GM12892 (cell line): ENCODE measurements around the gene INPP4A.
A peak's percentile ranks its signal among the peaks of the same experiment; 100 is the strongest.

Experiments
- DNase-seq: peaks from one replicate; pipeline ENCODE4 v3.0.0; 2011; ENCODE audit not compliant: insufficient read length
- FAIRE-seq: peaks from 2 replicates; lab custom pipeline; 2011; peaks lifted over from hg19 to GRCh38; lab: Jason Lieb, UNC
- POLR2A ChIP-seq: IDR thresholded peaks from 2 replicates; pipeline ENCODE4 v1.6.1; 2011; ENCODE audit warnings: low read depth, low read length, control low read depth
- POLR2AphosphoS5 ChIP-seq: IDR thresholded peaks from 2 replicates; pipeline ENCODE4 v1.6.1; 2011; ENCODE audit warnings: low read depth, low read length, control low read depth
- TAF1 ChIP-seq: IDR thresholded peaks from 2 replicates; pipeline ENCODE4 v1.6.1; 2011; ENCODE audit warnings: low read depth, mild to moderate bottlenecking, control low read depth, low read length, borderline replicate concordance

Gene INPP4A

DNA sequence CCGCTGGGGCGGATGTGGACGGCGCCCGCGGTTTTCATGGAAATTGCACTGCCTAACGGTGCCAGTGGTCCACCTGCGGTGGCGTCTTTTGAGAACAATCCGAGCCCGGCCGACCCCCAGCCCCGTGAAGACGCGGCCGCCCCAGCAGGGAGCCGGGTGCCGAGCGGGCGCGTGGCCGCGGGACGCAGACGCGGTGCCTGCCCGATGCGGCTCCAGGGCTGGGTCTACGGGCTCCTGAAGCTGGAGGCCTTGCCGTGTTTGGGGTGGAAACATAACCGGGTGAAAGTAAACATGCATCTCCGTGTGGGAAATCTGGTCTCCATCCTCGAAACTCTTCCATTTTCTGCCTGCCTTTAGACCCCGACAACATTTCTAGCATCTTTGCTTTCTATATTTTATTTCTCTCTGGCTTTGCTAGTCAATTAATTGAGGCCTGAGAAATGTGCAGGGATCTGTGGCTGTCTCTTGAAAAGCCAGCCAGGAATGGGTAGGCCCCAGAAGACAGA, 572 bp downstream of the INPP4A start:
- TF ChIP-seq TAF1 (no peak), POLR2AphosphoS5 (no peak), POLR2A (no peak)
- no peak for DNase-seq
- FAIRE-seq = no peak

DNA sequence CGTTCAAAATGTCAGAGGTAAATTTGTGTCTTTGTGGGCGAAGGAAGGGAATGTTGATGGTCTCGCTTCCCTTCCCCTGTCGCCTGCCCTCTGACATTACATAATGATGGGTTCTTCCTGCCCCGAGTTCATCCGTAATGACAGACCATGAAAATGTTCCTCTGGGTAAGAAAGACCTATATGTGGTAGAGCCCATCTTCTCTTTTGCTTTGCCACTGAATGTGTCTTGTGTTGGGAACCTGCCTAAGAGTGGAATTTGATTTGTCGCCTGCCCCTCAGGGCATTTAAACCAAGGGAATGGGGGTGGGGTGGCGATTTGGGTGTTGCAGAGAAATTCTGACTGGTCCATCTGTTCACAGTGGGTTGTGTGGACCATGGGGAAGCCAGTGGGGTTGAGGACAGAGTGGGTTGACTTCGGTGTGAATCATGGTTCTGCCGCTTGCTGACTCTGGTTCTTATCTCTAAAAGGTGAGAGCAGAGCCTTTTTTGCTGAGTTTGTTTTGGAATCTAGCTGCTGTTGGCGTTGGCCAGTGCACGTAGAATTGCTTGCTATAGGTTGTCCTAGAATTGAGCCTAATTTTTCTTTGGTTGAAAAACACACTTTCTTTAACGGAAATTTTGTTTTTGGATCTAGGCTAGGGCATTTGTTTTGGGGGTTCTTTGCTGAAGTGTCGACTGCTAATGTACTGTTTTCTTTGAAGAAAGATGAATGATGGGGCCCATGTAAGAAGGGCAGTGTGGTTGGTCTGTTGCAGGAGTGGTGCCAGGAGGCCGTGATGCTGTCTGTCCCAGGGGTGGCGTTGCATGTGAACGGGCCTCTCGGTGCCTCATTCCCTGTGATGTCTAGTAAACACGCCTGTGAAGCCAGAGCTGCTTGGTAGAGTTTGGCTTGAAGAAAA, 1.3 kb downstream of the INPP4A start:
- FAIRE-seq = peak; percentile 73
- DNase-seq = no peak
- no peak for TF ChIP-seq TAF1
- TF ChIP-seq POLR2A = no peak
- TF ChIP-seq POLR2AphosphoS5 = no peak

DNA sequence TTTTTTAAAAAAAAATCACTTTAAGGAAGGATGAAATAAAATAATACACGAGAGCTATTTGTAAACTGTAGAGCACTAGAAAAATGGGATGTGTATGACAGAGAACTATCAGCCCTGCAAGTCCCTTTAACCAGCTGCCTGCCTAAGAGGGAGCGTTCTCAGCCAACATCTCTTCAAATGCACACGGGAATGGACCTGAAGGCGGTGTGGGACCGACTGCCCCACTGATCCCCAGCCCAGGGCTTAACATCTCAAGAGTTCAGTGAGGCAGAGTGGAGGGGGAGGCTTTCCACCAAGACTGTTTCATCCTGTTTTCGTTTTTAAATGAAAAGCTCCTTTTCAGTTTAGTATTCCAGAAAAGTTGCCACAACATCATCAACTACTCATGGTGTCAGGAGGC, 2.2 kb downstream of the INPP4A start:
- FAIRE-seq (no peak), DNase-seq (no peak)
- TF ChIP-seq POLR2AphosphoS5 (no peak), POLR2A (no peak), TAF1 (no peak)

DNA sequence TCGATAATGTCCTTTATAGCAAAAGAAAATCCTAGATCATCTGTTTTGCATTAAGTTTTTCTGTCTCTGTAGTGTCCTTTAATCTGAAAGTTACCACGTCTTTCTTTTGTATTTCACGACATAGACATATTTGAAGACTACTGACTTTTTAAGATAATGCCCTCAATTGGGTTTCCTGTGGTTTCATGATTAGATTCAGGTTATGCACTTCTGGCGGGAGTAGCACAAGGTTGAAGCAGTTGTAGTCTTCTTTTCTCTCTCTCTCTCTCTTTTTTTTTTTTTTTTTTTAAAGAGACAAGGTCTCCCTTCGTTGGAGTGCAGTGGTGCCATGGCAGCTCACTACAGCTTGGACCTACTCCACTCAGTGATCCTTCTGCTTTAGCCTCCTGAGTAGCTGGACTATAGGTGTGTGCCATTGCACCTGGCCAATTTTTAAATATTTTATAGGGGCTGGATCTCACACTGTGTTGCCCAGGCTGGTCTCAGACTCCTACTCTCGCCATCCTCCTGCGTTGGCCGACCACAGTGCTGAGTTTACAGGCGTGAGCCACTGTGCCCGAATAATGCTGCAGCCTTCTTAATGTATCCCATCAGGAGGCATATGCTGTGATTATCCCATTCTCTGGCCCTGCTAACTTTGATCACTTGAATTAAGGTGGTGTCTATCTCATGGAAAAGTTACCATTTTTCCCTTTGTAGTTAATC, 3.9 kb downstream of the INPP4A start:
- FAIRE-seq (no peak), DNase-seq (no peak)
- no peak for TF ChIP-seq POLR2AphosphoS5
- TF ChIP-seq POLR2A = no peak
- TF ChIP-seq TAF1 = no peak

DNA sequence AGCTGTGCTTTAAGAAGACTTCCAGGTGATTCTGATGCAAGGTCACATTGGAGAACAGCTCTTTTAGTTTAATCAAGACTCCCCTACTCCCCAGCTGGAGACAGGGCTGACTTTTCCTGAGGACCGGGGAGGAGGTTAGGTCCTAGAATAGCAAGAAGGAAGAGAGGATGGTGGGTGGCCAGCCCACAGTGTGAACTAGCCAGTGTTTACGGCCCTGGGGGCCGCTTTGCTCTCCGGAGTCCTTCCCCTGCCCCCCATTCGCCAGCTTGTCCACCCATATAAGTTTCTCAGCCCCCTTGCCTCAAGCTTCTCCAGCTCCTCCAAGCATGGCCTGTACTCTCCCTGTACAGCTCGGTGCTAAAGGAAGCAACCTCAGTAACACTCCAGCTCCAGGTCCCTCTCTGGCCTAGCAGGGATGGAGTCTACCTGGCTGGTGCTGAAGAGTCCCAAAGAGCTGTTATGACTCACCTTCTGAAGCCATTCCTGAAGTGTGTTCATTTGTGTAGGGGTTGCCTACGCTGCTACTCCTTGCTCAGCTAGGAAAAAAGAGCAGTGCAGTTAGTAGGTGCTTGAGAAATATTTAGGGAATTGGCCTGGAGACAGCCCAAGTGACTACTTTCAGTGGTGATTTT, 7.9 kb downstream of the INPP4A start:
- no peak for FAIRE-seq

DNA sequence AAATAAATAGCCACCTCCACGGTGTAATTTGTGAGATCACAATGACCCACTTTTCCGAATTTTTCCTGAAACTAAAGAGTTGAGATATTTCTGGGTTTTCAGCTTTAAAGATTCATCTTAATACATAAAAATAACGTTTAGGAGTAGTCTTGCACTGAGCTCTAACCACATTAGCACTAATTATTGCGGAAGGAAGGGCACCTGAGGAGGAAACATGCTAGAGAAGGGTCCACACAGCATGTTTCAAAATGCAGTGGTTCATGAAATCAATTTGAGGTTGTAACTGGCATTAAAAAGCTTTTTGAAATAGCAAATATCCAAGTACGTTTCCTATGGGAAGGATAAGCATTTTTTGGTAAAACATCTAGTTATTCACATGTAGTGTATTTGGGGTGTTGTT, 8.4 kb downstream of the INPP4A start:
- FAIRE-seq (no peak), DNase-seq (no peak)
- TF ChIP-seq POLR2AphosphoS5 = no peak
- no peak for TF ChIP-seq TAF1
- TF ChIP-seq POLR2A = no peak

More for the DNA sequence above, 7.9 kb downstream of the INPP4A start:
- TF ChIP-seq TAF1 (no peak), POLR2AphosphoS5 (no peak), POLR2A (no peak)
- DNase-seq = no peak

DNA sequence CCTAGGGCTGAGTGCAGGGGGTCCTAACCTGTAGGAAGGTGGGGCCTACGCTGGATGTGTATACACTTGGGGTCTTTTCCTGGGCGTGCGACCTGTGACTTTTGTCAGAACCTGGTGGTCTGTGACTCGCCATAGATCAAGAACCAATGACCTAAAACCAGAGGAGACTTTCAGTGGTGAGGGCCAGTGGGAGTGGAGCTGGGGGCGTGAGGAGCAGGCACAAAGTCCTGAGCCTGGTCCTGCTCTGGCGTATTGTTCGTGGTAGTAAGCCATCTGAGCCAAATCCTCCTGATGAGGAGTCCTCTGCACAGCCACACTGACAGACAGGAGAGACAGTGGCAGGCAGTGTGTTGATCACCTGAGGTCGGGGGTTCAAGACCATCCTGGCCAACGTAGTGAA, 8.9 kb downstream of the INPP4A start:
- TF ChIP-seq TAF1 (no peak), POLR2AphosphoS5 (no peak), POLR2A (no peak)
- no peak for FAIRE-seq
- no peak for DNase-seq

DNA sequence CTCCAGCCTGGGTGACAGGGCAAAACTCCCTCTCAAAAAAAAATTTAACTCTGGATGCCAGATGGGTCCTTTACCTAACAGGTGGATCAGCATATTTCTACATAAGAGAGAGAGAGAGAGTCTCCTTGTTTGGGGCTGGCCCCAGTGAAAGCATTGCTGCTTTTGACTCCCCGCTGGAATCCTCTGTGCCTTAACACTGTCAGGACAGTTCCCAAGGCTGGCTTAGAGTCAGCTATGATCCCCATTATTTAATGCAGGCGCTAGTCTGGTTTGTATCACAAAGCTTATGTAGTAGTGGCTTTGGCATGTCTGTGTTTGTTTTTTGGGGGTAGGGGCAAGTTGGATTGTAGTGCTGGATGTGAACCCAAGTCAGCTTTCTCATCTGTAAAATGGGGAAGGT, 9.4 kb downstream of the INPP4A start:
- no peak for FAIRE-seq
- no peak for DNase-seq
- TF ChIP-seq POLR2A (no peak), TAF1 (no peak), POLR2AphosphoS5 (no peak)

DNA sequence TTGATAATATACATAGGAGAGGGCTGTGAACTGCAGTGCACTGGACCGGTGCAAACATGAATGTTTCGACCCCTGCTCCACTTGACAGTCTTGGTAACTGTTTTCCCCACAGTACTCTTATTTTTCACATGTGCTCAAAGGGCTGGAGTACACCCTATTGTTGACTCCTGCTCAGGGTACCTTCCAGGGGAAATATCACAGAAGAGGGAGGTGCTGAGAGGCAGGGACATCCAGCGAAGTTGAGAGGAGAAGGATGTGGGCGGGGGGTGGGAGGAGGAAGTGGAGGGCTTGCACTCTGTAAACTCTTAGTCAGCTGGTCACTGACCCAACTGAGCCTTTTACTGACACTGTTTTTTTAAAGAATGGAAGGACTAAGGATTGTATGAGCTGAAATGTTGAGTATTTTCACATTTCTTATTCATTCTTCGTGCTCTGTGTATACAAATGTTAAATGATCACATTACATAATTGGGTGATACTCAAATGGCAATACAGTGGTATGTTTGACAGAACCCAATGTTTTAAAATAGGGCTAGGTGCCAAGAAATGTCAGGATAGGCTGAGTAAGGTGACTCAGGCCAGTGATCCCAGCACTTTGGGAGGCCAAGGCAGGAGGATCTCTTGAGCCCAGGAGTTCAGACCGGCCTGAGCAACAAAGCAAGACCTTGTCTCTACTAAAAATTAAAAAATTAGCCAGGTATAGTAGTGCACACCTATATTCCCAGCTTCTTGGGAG, 10.0 kb downstream of the INPP4A start:
- TF ChIP-seq POLR2AphosphoS5 = no peak
- peak; percentile 70 for FAIRE-seq
- DNase-seq = no peak

DNA sequence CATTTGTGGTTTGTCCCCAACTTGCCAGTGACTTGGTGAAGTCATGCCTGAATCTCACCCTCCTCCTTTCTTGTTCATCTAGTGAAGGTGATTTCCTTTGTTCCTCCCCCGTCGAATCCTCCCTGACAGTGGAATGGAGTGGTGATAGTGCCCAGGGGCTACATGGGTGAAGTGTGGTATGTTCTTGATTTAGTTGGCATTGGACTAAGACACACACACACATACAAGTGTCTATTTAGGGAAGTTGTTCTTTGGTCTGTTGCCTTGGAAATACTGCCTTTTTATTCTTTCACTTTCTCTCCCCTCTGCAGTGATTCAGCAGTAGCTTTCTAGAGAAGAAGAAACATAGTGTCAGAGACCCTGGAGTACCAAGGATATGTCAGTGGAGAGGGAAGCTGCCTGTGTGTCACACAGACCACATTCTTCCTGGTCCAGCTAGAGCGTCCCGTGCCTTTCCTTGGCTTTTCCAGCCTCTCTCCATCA, 10.9 kb downstream of the INPP4A start:
- TF ChIP-seq TAF1 (no peak), POLR2AphosphoS5 (peak; percentile 61; the same call in 1 of the 2 replicates)
- FAIRE-seq (peak; percentile 66), DNase-seq (no peak)
